Measurements from ENCODE around the gene EIF3B. TPM values are rescaled to one million over a fixed set of nuclear protein-coding genes. Genes with fewer than 3 reads are reported as not detected.

The EIF3B gene
- total RNA-seq, 2 experiments from 2014 or later, result 252 to 256 TPM

DNA sequence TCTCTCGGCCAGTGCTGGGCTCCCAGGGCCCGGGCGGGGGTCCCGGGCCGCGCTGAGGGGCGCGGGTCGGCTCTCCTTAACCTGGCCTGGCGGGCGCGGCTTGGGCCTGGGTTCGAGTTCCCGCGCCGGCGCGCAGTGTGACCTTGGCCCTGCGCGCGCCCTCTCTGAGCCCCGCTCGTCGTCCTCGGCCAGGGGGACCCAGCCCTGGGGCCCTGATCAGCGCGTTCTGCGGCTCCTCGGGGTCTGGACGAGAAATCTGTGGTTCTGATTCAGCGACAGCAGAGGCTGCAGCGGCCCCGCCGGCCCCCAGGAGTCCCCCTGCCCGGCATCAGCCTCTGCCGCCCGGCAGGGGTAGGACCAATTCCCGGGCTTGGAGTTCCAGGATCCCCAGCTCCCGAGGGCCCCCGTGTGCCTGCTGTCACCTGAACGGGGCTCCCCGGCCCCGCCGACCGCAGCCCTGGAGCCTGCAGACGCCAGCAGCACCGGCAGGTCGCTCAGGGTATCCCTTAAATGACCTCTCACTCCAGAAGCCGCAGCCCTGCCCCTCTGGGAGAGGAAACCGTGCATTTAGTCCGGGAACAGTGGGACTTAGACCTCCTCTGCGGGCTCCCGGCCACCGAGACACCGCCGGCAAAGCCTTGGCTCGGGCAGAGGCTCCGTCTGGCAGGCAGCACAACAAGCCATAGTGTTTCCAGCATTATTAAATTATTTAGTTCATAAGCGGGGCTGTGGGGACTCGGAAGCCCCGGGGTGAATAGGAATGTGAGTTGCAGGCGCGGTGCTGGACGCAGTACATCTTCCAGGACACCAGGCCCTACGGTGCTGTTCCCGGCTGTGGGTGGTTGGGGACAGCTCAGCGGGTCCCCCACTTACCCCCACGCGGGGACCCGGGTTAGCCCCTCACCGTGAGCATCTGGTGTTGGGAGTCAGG lies 49.4 kb downstream of the EIF3B start:
- TF ChIP-seq, protein P1, sequence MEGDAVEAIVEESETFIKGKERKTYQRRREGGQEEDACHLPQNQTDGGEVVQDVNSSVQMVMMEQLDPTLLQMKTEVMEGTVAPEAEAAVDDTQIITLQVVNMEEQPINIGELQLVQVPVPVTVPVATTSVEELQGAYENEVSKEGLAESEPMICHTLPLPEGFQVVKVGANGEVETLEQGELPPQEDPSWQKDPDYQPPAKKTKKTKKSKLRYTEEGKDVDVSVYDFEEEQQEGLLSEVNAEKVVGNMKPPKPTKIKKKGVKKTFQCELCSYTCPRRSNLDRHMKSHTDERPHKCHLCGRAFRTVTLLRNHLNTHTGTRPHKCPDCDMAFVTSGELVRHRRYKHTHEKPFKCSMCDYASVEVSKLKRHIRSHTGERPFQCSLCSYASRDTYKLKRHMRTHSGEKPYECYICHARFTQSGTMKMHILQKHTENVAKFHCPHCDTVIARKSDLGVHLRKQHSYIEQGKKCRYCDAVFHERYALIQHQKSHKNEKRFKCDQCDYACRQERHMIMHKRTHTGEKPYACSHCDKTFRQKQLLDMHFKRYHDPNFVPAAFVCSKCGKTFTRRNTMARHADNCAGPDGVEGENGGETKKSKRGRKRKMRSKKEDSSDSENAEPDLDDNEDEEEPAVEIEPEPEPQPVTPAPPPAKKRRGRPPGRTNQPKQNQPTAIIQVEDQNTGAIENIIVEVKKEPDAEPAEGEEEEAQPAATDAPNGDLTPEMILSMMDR (IDR thresholded peaks at IDR 0.05), result no peak
- H3K27ac Mint-ChIP-seq, result peak overlapping the region; percentile 74
- peak overlapping the region; percentile 54 for H3K4me3 Mint-ChIP-seq
- ATAC-seq, result peak; percentile 32
- no peaks in the 10 kb centered on the region for H3K36me3 Mint-ChIP-seq (ENCODE audit: low read depth)
- H3K27me3 Mint-ChIP-seq, result peaks cover 2% of the 10 kb centered on the region
- POLR2A ChIA-PET, result interaction anchor here (0.5 to 2.3 kb wide), 8 partner anchors 24 to 334 kb away, joined by 3 to 10 read pairs (median 3); no protein-coding TSS in a partner anchor
- intact Hi-C loops (cut with micrococcal nuclease), result loop anchor here (10.0 kb wide), 1 partner anchor 121 kb away; no protein-coding TSS in a partner anchor
- H3K4me1 Mint-ChIP-seq (ENCODE audit: low read depth), result peaks cover 55% of the 10 kb centered on the region
- peak; percentile 48 for DNase-seq
- CTCF ChIA-PET, result interaction anchor here (1.0 to 4.4 kb wide), 7 partner anchors 15 to 307 kb away, joined by 3 to 31 read pairs (median 4); no protein-coding TSS in a partner anchor
- H3K9me3 Mint-ChIP-seq, result no peaks in the 10 kb centered on the region

DNA sequence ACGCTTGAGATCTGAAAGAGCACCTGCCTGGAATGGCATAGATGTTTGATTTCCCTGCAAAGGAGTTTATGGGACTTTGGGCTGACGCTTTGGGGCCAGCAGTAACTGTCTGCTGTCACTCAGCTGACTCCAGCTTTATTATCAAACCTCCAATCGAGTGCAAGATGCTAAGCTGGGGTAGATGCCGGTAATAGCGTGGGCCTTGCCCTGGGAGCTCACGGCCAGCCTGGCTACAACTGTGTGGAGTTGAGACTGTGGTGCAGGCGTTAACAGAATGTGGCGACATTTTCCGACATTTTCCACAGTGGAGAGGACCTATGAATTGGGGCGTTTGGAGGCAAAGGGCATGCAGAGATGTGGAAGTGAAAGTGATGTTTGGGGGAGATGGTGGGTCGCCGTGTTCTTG lies 50.1 kb downstream of the EIF3B start:
- intact Hi-C loops (cut with micrococcal nuclease), result loop anchor here (10.0 kb wide), 1 partner anchor 120 kb away; no protein-coding TSS in a partner anchor
- Mint-ChIP-seq H3K27ac (peak overlapping the region; percentile 74), H3K9me3 (no peaks in the 10 kb centered on the region), H3K4me1 (ENCODE audit: low read depth) (peaks cover 56% of the 10 kb centered on the region), H3K4me3 (peak overlapping the region; percentile 54), H3K36me3 (ENCODE audit: low read depth) (no peaks in the 10 kb centered on the region), H3K27me3 (peaks cover 2% of the 10 kb centered on the region)
- TF ChIP-seq, protein P1 (IDR thresholded peaks at IDR 0.05), result no peak
- DNase-seq, result no peak
- ChIA-PET CTCF (interaction anchor here (1.2 to 4.4 kb wide), 6 partner anchors 13 to 306 kb away, joined by 3 to 31 read pairs (median 5); no protein-coding TSS in a partner anchor), POLR2A (interaction anchor here (0.8 to 3.7 kb wide), 9 partner anchors 13 to 306 kb away, joined by 3 to 18 read pairs (median 4); partner anchors contain the start of gene EIF3B)
- ATAC-seq, result no peak

DNA sequence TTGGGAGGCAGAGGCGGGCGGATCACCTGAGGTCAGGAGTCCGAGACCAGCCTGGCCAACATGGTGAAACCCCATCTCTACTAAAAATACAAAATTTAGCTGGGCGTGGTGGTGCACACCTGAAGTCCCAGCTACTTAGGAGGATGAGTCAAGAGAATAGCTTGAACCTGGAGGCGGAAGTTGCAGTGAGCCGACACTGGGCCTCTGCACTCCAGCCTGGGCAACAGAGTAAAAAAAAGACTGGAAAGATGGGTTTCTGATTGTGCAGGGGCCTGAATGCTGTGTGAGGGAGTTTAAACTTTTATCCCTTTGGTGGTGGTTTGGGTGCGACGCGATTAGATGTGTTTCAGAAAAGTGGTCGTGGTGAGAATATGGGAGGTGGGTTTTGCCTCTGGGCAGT lies 50.6 kb downstream of the EIF3B start:
- peak; percentile 22 for DNase-seq
- ChIA-PET CTCF (interaction anchor here (1.0 to 4.4 kb wide), 7 partner anchors 13 to 306 kb away, joined by 3 to 31 read pairs (median 4); no protein-coding TSS in a partner anchor), POLR2A (interaction anchor here (0.6 to 3.7 kb wide), 12 partner anchors 12 to 305 kb away, joined by 3 to 18 read pairs (median 4); partner anchors contain the start of genes EIF3B and IQCE)
- no peak for ATAC-seq
- intact Hi-C loops (cut with micrococcal nuclease), result loop anchor here (10.0 kb wide), 1 partner anchor 120 kb away; no protein-coding TSS in a partner anchor
- Mint-ChIP-seq H3K9me3 (no peaks in the 10 kb centered on the region), H3K4me3 (peak overlapping the region; percentile 54), H3K27ac (peak overlapping the region; percentile 76), H3K4me1 (ENCODE audit: low read depth) (peaks cover 56% of the 10 kb centered on the region), H3K36me3 (ENCODE audit: low read depth) (no peaks in the 10 kb centered on the region), H3K27me3 (peaks cover 2% of the 10 kb centered on the region)
- TF ChIP-seq, protein P1 (IDR thresholded peaks at IDR 0.05), result no peak

- CTCF ChIA-PET, result interaction anchor here (1.0 to 4.4 kb wide), 6 partner anchors 12 to 65 kb away, joined by 3 to 31 read pairs (median 5); no protein-coding TSS in a partner anchor
- POLR2A ChIA-PET, result interaction anchor here (0.6 to 3.7 kb wide), 10 partner anchors 12 to 305 kb away, joined by 3 to 18 read pairs (median 4); partner anchors contain the start of genes EIF3B and IQCE
- intact Hi-C loops (cut with micrococcal nuclease), result loop anchor here (10.0 kb wide), 1 partner anchor 119 kb away; no protein-coding TSS in a partner anchor
- no peaks in the 10 kb centered on the region for H3K36me3 Mint-ChIP-seq (ENCODE audit: low read depth)
- peak overlapping the region; percentile 54 for H3K4me3 Mint-ChIP-seq
- no peaks in the 10 kb centered on the region for H3K9me3 Mint-ChIP-seq
- TF ChIP-seq, protein P1 (IDR thresholded peaks at IDR 0.05), result no peak
- ATAC-seq, result peak; percentile 58
- peak overlapping the region; percentile 76 for H3K27ac Mint-ChIP-seq
- peaks cover 58% of the 10 kb centered on the region for H3K4me1 Mint-ChIP-seq (ENCODE audit: low read depth)
- peaks cover 2% of the 10 kb centered on the region for H3K27me3 Mint-ChIP-seq
- DNase-seq, result peak; percentile 91
Observed at GRCh38 chr7:2405601-2406345, 51.1 kb downstream of the EIF3B start.

Measured in activated CD8-positive, alpha-beta T cell treated with anti-CD3 and anti-CD28 coated beads for 36 hours (primary cell).